HepG2 (cell line): ENCODE results near the gene CMIP. TPM values are rescaled to one million over a fixed set of nuclear protein-coding genes. Genes with fewer than 3 reads are reported as not detected.

Experiments used
- ATAC-seq: fragments of 200-7000 bp; cut with Tn5 transposase; 3 replicates; pipeline ENCODE4 v1.9.1; 2020; ENCODE audit warnings: mild to moderate bottlenecking, moderate library complexity
- BruUV-seq: library from RNA; stranded (reverse); fragments of 400-500 nt; replicated peaks from 2 replicates; lab custom pipeline; 2021; lab: Mats Ljungman, UMichigan
- CTCF ChIA-PET: fragments of 300-600 bp; formaldehyde crosslinking; extraction: SDS; loops from one replicate; lab custom pipeline; 2021; ENCODE audit warnings: low total read pairs, inconsistent platforms, low intra/inter-chr PET ratio; lab: Yijun Ruan, JAX
- POLR2A ChIA-PET: fragments of 350-600 bp; sonication (Branson Sonifier 250); formaldehyde crosslinking; loops from one replicate; lab custom pipeline; 2020; ENCODE audit warnings: antibody characterized with exemption, inconsistent platforms; lab: Yijun Ruan, JAX
- DNase-seq: peaks from one replicate; pipeline ENCODE4 v3.0.0-alpha.2; 2015; ENCODE audit warnings: low spot score
- FAIRE-seq: peaks from 3 replicates; lab custom pipeline; 2011; peaks lifted over from hg19 to GRCh38; lab: Jason Lieb, UNC
- H2AFZ ChIP-seq: one replicate; pipeline ENCODE4 v1.6.1; 2011; ENCODE audit warnings: low read length, inconsistent platforms
- H3K27ac ChIP-seq: fragments of 300-600 bp; 3 replicates; pipeline ENCODE4 v1.8.0; 2011; ENCODE audit warnings: mixed run types, mild to moderate bottlenecking, mixed read lengths, low read length, inconsistent platforms; ENCODE audit not compliant: insufficient read depth; ENCODE audit errors: extremely low read length
- H3K27me3 ChIP-seq, 2 experiments: fragments of 200-600 bp in 1 of 2; 2 replicates in 1 of 2; 3 replicates in 1 of 2; pipeline versions ENCODE4 v1.6.0 to v1.8.0; 2011; ENCODE audit warnings: low read length in 2 of 2, mild to moderate bottlenecking in 2 of 2, moderate library complexity in 2 of 2, inconsistent platforms in 1 of 2; ENCODE audit not compliant: insufficient read depth in 2 of 2, control insufficient read depth in 1 of 2
- H3K36me3 ChIP-seq, 2 experiments: fragments of 200-600 bp in 1 of 2; replicated peaks in 1 of 2; 2 replicates in 1 of 2; 3 replicates in 1 of 2; pipeline versions ENCODE4 v1.5.1 to v1.8.0; 2011; ENCODE audit warnings: low read length in 2 of 2, inconsistent platforms in 1 of 2; ENCODE audit not compliant: insufficient read depth in 2 of 2, control insufficient read depth in 1 of 2
- H3K4me1 ChIP-seq: 2 replicates; pipeline ENCODE4 v1.5.1; 2012; ENCODE audit warnings: low read length, inconsistent platforms; ENCODE audit not compliant: insufficient read depth
- H3K4me2 ChIP-seq: 2 replicates; pipeline ENCODE4 v1.6.0; 2011; ENCODE audit warnings: low read depth, low read length, inconsistent platforms
- H3K4me3 ChIP-seq, 3 experiments: fragments of 200-600 bp in 1 of 3; sonication (generic), shearing (Covaris generic) in 1 of 3; replicated peaks in 1 of 3; 2 replicates each; pipeline ENCODE4 v1.5.1; 2011 to 2016; ENCODE audit warnings: low read length in 3 of 3, inconsistent platforms in 2 of 3, low read depth in 2 of 3, mild to moderate bottlenecking in 2 of 3, control low read depth in 1 of 3, mixed read lengths in 1 of 3; ENCODE audit not compliant: insufficient read depth in 1 of 3
- H3K79me2 ChIP-seq: one replicate; pipeline ENCODE4 v1.6.1; 2011; ENCODE audit warnings: low read length, inconsistent platforms; ENCODE audit not compliant: insufficient read depth
- H3K9ac ChIP-seq: 2 replicates; pipeline ENCODE4 v1.6.0; 2011; ENCODE audit warnings: mild to moderate bottlenecking, low read depth, low read length, inconsistent platforms; ENCODE audit not compliant: insufficient read depth
- H3K9me3 ChIP-seq: 2 replicates; pipeline ENCODE4 v1.5.1; 2012; ENCODE audit warnings: mild to moderate bottlenecking, low read length
- H4K20me1 ChIP-seq: 2 replicates; pipeline ENCODE4 v1.6.0; 2011; ENCODE audit warnings: inconsistent platforms, mild to moderate bottlenecking, low read length, moderate library complexity; ENCODE audit not compliant: insufficient read depth
- AGO2 ChIP-seq: fragments of 200-400 bp; formaldehyde crosslinking; optimal IDR thresholded peaks from 2 replicates; pipeline ENCODE3; 2017; ENCODE audit warnings: mild to moderate bottlenecking, low read depth, low read length, moderate library complexity
- CCAR2 ChIP-seq: fragments of 200-400 bp; formaldehyde crosslinking; optimal IDR thresholded peaks from 2 replicates; pipeline ENCODE3; 2018; ENCODE audit warnings: low read depth, mild to moderate bottlenecking, low read length, moderate library complexity
- EEA1 ChIP-seq: sonication (generic); formaldehyde crosslinking; IDR thresholded peaks from 2 replicates; pipeline ENCODE4 v1.5.1; 2020; ENCODE audit warnings: mild to moderate bottlenecking, missing genetic modification reagents, borderline replicate concordance
- PHF5A ChIP-seq: IDR thresholded peaks from one replicate; pipeline ENCODE4 v1.6.1; 2018; ENCODE audit warnings: low read depth, missing genetic modification reagents; ENCODE audit not compliant: unreplicated experiment
- POLR2AphosphoS5 ChIP-seq: IDR thresholded peaks from 2 replicates; pipeline ENCODE4 v1.6.1; 2012; ENCODE audit warnings: low read depth, low read length
- PTBP1 ChIP-seq: fragments of 200-400 bp; formaldehyde crosslinking; IDR thresholded peaks from 2 replicates; pipeline ENCODE4 v1.6.1; 2018; ENCODE audit warnings: low read length, low read depth; ENCODE audit not compliant: poor library complexity, severe bottlenecking
- RBM22 ChIP-seq: fragments of 200-400 bp; formaldehyde crosslinking; optimal IDR thresholded peaks from 2 replicates; pipeline ENCODE3; 2017; ENCODE audit warnings: mild to moderate bottlenecking, low read length, moderate library complexity
- ZBTB38 ChIP-seq: sonication (generic); formaldehyde crosslinking; IDR thresholded peaks from 2 replicates; pipeline ENCODE4 v1.5.1; 2020; ENCODE audit warnings: mild to moderate bottlenecking, missing genetic modification reagents
- ZNF18 ChIP-seq: sonication (generic); formaldehyde crosslinking; IDR thresholded peaks from 2 replicates; pipeline ENCODE4 v1.8.0; 2022; ENCODE audit warnings: mild to moderate bottlenecking, missing genetic modification reagents; ENCODE audit not compliant: insufficient replicate concordance
- whole genome bisulfite sequencing: methylation state at CpG from one replicate; pipeline ENCODE4 v1.1.6; 2017; ENCODE audit warnings: low lambda C conversion rate; 5-methylcytosine and 5-hydroxymethylcytosine counted together
- in situ Hi-C: cut with HindIII; loops from 2 replicates; pipeline ENCODE4 v1.10.0; 2017; ENCODE audit warnings: low pct_unique_long_range_greater_than_20kb; ENCODE audit not compliant: extremely low pct_ligation_motif_present
- intact Hi-C: fragments of 100-400 bp; cut with micrococcal nuclease; formaldehyde crosslinking; loops from one replicate; pipeline ENCODE4 v1.10.0; 2022; ENCODE audit not compliant: unreplicated experiment
- polyA plus RNA-seq, 8 experiments: library from polyadenylated mRNA; depleted of rRNA in 3 of 8; stranded (reverse) in 7 of 8; unstranded in 1 of 8; fragments of >200 nt; fragmentation: Illumina TruSeq in 4 of 8; extraction: Trizol in 4 of 8; gene quantifications; 2 replicates each; pipeline versions ENCODE4 v1.2.1 to v1.2.3, GENCODE V29; 2011 to 2016; ENCODE audit warnings: low read depth in 4 of 8, missing spikeins in 1 of 8, mixed read lengths in 1 of 8; ENCODE audit not compliant: insufficient read depth in 1 of 8
- total RNA-seq, 5 experiments: library from RNA; depleted of rRNA; stranded (reverse); fragments of >200 nt; fragmentation: Illumina TruSeq; extraction: Trizol; gene quantifications; 2 replicates each; pipeline ENCODE4 v1.2.3, GENCODE V29; 2016; ENCODE audit warnings: low read depth in 1 of 5
- TF ChIP-seq, protein P1 (sequence below): sonication (generic); formaldehyde crosslinking; IDR thresholded peaks from 2 replicates; pipeline ENCODE4 v1.4.0; 2020; ENCODE audit warnings: missing genetic modification reagents
- TF ChIP-seq, protein P2 (sequence below): IDR thresholded peaks from 2 replicates; pipeline ENCODE4 v1.6.1; 2016; ENCODE audit warnings: missing genetic modification reagents, missing compliant biosample characterization

CMIP gene
- total and polyA plus RNA-seq, 2 of the 13 experiments (the other 11 are each of a cell fraction or from before 2014, with no cell fraction given), result 10.9 to 18.1 TPM

DNA sequence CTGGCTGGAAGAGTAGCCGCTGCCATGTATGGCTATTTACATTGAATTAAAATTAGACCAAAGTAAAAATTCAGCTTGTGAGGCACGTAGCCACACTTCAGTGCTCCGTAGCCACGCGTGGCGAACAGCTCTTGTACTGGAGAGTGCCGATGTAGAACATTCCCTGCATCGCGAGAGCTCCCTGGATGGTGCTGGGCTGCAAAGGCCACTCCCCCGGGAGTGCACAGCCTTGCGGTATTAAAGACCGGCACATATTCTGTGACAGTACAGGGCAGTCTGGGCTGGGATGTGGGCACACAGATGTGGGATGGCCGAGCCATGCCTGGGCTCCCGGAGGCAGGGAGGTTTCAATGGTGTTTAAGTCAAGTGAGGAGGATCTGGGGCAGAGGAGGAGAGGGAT is 102.2 kb downstream of the CMIP start:
- no TSS peak for BruUV-seq
- peaks cover 96% of the 10 kb centered on the region for H3K79me2 ChIP-seq
- in situ Hi-C loops, result no loop called here

More for the DNA sequence above, 102.2 kb downstream of the CMIP start:
- no peak overlapping the region for H2AFZ ChIP-seq
- H3K27me3 ChIP-seq, result no peaks in the 10 kb centered on the region
- H3K9ac ChIP-seq, result no peak overlapping the region
- no peak for DNase-seq
- 95% methylated on average over 14 of the region's 14 CpGs for WGBS
- H3K4me3 ChIP-seq, result no peak overlapping the region
- TF ChIP-seq, protein P1, sequence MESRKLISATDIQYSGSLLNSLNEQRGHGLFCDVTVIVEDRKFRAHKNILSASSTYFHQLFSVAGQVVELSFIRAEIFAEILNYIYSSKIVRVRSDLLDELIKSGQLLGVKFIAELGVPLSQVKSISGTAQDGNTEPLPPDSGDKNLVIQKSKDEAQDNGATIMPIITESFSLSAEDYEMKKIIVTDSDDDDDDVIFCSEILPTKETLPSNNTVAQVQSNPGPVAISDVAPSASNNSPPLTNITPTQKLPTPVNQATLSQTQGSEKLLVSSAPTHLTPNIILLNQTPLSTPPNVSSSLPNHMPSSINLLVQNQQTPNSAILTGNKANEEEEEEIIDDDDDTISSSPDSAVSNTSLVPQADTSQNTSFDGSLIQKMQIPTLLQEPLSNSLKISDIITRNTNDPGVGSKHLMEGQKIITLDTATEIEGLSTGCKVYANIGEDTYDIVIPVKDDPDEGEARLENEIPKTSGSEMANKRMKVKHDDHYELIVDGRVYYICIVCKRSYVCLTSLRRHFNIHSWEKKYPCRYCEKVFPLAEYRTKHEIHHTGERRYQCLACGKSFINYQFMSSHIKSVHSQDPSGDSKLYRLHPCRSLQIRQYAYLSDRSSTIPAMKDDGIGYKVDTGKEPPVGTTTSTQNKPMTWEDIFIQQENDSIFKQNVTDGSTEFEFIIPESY (CRISPR knock-in tag), result peak; percentile 68
- no peak for TF ChIP-seq PTBP1
- TF ChIP-seq, protein P2, sequence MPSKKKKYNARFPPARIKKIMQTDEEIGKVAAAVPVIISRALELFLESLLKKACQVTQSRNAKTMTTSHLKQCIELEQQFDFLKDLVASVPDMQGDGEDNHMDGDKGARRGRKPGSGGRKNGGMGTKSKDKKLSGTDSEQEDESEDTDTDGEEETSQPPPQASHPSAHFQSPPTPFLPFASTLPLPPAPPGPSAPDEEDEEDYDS (CRISPR knock-in tag), result no peak
- TF ChIP-seq POLR2AphosphoS5, result 0 out of 2 replicates have a peak, but pooled peaks have one; percentile 17
- no peak for TF ChIP-seq PHF5A
- peak; percentile 38 for TF ChIP-seq AGO2
- no peak for TF ChIP-seq ZNF18
- peak; percentile 61 for TF ChIP-seq RBM22
- no peak for TF ChIP-seq EEA1
- no peak for TF ChIP-seq CCAR2
- TF ChIP-seq ZBTB38 (CRISPR knock-in tag), result peak; percentile 96
- peaks cover 42% of the 10 kb centered on the region; the same call in 1 of the 2 replicates for H4K20me1 ChIP-seq
- intact Hi-C loops, result no loop called here
- CTCF ChIA-PET, result interaction anchor here (0.6 kb wide), 1 partner anchor 140 kb away, joined by 3 read pairs; no protein-coding TSS in a partner anchor
- no peak overlapping the region for H3K27ac ChIP-seq
- H3K36me3 ChIP-seq, result peaks cover 1 to 9% of the 10 kb centered on the region in 2 experiments; a peak in 2 of 5 replicates
- no peak overlapping the region for H3K4me2 ChIP-seq
- POLR2A ChIA-PET, result interaction anchor here (1.6 kb wide), 1 partner anchor 13 kb away, joined by 6 read pairs; no protein-coding TSS in a partner anchor
- no peaks in the 10 kb centered on the region for H3K9me3 ChIP-seq
- H3K4me1 ChIP-seq, result peaks cover 100% of the 10 kb centered on the region
- no peak for ATAC-seq
- FAIRE-seq, result no peak
